Mesodermal cell (in vitro differentiated cells): Measurements from ENCODE around the gene VAT1.

Source experiments
- H3K27ac ChIP-seq: 2 replicates; pipeline ENCODE4 v1.7.0; 2013; ENCODE audit warnings: mild to moderate bottlenecking, low read depth, low read length, moderate library complexity; ENCODE audit not compliant: severe bottlenecking
- H3K36me3 ChIP-seq: 2 replicates; pipeline ENCODE4 v1.7.1; 2013; ENCODE audit warnings: mild to moderate bottlenecking, low read length, moderate library complexity; ENCODE audit not compliant: control insufficient read depth, insufficient read depth
- H3K4me1 ChIP-seq: one replicate; pipeline ENCODE4 v1.7.1; 2013; ENCODE audit warnings: mild to moderate bottlenecking, low read length; ENCODE audit not compliant: insufficient read depth, control insufficient read depth, poor library complexity, severe bottlenecking
- H3K4me3 ChIP-seq: 2 replicates; pipeline ENCODE4 v1.7.0; 2013; ENCODE audit warnings: low read length, control low read depth, mild to moderate bottlenecking; ENCODE audit not compliant: insufficient read depth, poor library complexity, severe bottlenecking; ENCODE audit errors: extremely low read depth
- H3K9me3 ChIP-seq: 2 replicates; pipeline ENCODE4 v1.7.1; 2013; ENCODE audit warnings: mild to moderate bottlenecking, low read length, moderate library complexity; ENCODE audit not compliant: control insufficient read depth
- WGBS, 2 experiments: methylation state at CpG; one replicate each; pipeline ENCODE4 v1.1.5; 2013; ENCODE audit warnings: missing lambda C conversion rate in 2 of 2; ENCODE audit not compliant: insufficient coverage in 2 of 2; 5-methylcytosine and 5-hydroxymethylcytosine counted together

VAT1 gene

GRCh38 chr17:43043307-43043706 is 21.1 kb upstream of the VAT1 start:
- Histone ChIP-seq H3K4me3 (no peak overlapping the region), H3K36me3 (peaks cover 20% of the 10 kb centered on the region), H3K4me1 (no peaks in the 10 kb centered on the region), H3K9me3 (no peaks in the 10 kb centered on the region), H3K27ac (no peak overlapping the region)

DNA sequence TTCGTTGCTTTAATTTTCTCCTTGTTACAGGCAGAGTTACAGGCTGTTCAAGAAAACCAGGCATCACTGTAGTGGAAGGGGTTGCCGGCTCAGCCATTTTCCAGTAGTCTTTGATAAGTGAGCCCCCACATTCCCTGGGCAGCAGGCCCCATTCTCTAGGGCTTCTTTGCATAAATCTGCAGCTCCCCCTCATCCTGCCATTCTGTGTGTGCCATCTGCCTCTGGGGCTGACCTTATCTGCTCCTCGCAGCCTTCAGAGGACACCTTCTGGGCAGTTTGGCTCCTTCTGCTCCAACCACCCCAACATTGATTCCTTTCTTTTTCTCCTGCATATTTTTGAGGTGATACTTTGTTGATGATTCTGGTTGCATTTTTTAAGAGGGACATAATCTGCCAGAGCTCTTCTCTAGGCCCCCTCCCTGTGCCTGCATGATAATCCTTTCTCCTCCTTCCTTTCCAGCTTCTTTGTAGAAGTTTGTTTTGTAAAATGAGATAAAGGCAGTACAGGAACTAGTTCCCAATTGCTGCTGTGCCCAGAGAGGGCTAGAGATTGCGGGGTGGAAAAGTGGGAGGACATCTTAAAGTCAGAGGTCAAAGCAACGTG is 19.9 kb upstream of the VAT1 start:
- WGBS, 2 experiments = 41 to 46% methylated on average over 3 to 4 of the region's 5 CpGs

DNA sequence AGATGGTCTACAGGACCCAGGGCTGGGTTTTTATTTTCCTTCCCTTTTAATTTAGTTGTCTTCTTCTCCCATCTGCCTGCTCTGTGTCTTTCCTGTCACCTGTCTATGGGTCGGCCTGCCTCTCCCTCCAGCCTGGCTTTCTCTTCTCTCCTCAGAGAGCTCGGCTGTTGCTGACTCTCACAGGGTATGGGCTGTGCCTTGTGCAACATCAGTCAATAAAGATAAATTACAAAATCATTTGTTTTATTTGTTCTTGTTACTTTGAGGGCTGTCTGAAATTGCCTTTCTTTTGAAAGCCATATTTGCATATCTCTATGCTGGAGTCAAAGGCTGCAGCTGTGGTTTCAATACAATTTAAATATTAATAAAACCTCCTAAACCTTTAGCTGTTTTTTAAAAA is 18.5 kb upstream of the VAT1 start:
- H3K4me1 ChIP-seq = no peaks in the 10 kb centered on the region
- WGBS, 2 experiments = 50% methylated on average over 1 of the region's 2 CpGs; no CpG with 5 or more reads in 1 of the 2 experiments
- H3K36me3 ChIP-seq = peaks cover 8% of the 10 kb centered on the region
- no peak overlapping the region for H3K4me3 ChIP-seq
- no peak overlapping the region for H3K27ac ChIP-seq
- no peaks in the 10 kb centered on the region for H3K9me3 ChIP-seq

More for the DNA sequence above, 19.9 kb upstream of the VAT1 start:
- Histone ChIP-seq H3K4me1 (no peaks in the 10 kb centered on the region), H3K4me3 (no peak overlapping the region), H3K27ac (no peak overlapping the region), H3K9me3 (no peaks in the 10 kb centered on the region), H3K36me3 (peaks cover 15% of the 10 kb centered on the region)

GRCh38 chr17:43039646-43040045 is 17.5 kb upstream of the VAT1 start:
- H3K36me3 ChIP-seq = no peaks in the 10 kb centered on the region
- no peak overlapping the region for H3K27ac ChIP-seq
- H3K9me3 ChIP-seq = no peaks in the 10 kb centered on the region
- H3K4me1 ChIP-seq = peaks cover 2% of the 10 kb centered on the region
- H3K4me3 ChIP-seq = no peak overlapping the region
- 83 to 88% methylated on average over 1 to 2 of the region's 2 CpGs for WGBS, 2 experiments

- H3K9me3 ChIP-seq = no peaks in the 10 kb centered on the region
- H3K4me1 ChIP-seq = peaks cover 10% of the 10 kb centered on the region
- H3K4me3 ChIP-seq = no peak overlapping the region
- 66 to 80% methylated on average over 2 of the region's 3 CpGs for WGBS, 2 experiments
- peak overlapping the region; percentile 82 for H3K27ac ChIP-seq
- no peaks in the 10 kb centered on the region for H3K36me3 ChIP-seq
Measured at GRCh38 chr17:43034894-43035293, 12.7 kb upstream of the VAT1 start.

DNA sequence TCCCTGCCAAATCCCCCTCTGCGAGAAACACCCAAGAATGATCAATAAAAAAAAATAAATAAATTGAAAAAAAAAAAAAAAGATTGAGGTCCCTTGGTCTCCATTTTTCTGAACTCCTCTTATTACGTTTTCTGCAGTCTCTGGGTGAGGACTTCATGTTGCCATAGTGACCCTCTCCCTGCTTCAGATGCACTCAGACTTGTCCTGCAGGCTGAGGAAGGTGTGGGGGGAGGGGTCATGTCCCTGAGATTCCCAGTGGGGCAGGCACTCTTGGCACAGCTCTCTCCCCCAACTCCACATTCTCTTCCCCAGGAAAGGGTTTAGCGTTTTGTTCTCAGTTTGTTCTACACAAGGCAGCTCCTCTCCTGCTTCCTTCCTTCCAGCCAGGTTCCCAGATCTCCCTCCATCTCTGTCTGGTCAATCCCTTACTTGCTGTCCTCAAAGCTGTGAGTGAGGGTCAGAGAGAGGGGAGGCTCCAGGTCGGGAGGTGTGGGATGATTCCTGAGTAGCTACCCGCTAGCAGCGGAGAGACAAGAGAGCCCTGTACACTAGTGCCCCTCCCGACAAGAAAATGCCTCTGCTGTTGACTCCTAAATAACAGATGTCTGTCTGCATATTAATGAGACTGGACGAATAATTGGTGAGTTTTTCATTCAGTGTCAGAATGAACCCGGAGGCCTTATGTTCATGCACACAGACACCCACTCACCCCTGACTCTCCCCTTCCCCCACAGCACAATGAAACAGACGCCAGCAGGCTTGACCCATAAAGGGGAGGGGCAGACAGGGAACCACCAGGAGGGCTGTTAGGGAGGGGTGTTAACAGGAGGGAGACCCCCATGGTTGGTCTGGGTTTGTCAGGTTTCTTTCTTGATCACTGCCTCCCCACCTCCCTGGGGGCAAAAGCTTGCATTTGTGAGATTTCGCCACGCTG is 12.0 kb upstream of the VAT1 start:
- 18 to 26% methylated on average over 4 to 5 of the region's 12 CpGs for WGBS, 2 experiments
- Histone ChIP-seq H3K9me3 (no peaks in the 10 kb centered on the region), H3K27ac (peak overlapping the region; percentile 82), H3K4me1 (peaks cover 10% of the 10 kb centered on the region), H3K4me3 (no peak overlapping the region), H3K36me3 (no peaks in the 10 kb centered on the region)

GRCh38 chr17:43031666-43032065 is 9.5 kb upstream of the VAT1 start:
- Histone ChIP-seq H3K4me1 (peaks cover 10% of the 10 kb centered on the region), H3K4me3 (no peak overlapping the region), H3K9me3 (no peaks in the 10 kb centered on the region), H3K36me3 (no peaks in the 10 kb centered on the region), H3K27ac (no peak overlapping the region)
- WGBS, 2 experiments = no CpG with 5 or more reads among the region's 3 CpGs

GRCh38 chr17:43030137-43030767 is 8.1 kb upstream of the VAT1 start:
- H3K4me3 ChIP-seq = no peak overlapping the region
- no peaks in the 10 kb centered on the region for H3K9me3 ChIP-seq
- no peaks in the 10 kb centered on the region for H3K36me3 ChIP-seq
- no peak overlapping the region for H3K27ac ChIP-seq
- 92 to 93% methylated on average over 6 of the region's 6 CpGs for WGBS, 2 experiments
- H3K4me1 ChIP-seq = peaks cover 10% of the 10 kb centered on the region

DNA sequence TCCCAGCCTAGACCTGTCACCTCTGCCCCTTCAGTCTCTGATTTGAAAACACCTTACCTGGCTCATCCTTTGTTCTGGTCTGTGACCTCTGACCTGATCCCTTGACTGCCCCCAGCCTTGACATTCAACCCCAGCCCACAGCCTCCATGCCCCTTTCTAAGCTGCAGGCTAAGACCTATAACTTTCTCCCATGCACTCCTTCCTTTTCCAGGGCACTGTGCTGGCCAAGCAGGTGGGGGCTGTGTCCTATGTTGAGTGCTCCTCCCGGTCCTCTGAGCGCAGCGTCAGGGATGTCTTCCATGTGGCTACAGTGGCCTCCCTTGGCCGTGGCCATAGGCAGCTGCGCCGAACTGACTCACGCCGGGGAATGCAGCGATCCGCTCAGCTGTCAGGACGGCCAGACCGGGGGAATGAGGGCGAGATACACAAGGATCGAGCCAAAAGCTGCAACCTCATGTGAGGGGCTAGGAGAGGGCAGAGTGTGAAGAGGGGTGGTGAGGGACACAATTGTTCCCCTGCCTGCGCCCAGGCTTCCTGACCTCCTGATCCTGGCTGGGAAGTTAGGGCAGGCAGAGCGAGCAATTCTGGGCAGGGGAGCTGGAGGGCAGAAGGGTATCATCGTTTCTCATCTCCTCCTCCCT is 6.2 kb upstream of the VAT1 start:
- H3K9me3 ChIP-seq = no peaks in the 10 kb centered on the region
- no peak overlapping the region for H3K4me3 ChIP-seq
- no peak overlapping the region for H3K27ac ChIP-seq
- H3K4me1 ChIP-seq = no peaks in the 10 kb centered on the region
- no peaks in the 10 kb centered on the region for H3K36me3 ChIP-seq
- 88 to 93% methylated on average over 15 of the region's 17 CpGs for WGBS, 2 experiments

DNA sequence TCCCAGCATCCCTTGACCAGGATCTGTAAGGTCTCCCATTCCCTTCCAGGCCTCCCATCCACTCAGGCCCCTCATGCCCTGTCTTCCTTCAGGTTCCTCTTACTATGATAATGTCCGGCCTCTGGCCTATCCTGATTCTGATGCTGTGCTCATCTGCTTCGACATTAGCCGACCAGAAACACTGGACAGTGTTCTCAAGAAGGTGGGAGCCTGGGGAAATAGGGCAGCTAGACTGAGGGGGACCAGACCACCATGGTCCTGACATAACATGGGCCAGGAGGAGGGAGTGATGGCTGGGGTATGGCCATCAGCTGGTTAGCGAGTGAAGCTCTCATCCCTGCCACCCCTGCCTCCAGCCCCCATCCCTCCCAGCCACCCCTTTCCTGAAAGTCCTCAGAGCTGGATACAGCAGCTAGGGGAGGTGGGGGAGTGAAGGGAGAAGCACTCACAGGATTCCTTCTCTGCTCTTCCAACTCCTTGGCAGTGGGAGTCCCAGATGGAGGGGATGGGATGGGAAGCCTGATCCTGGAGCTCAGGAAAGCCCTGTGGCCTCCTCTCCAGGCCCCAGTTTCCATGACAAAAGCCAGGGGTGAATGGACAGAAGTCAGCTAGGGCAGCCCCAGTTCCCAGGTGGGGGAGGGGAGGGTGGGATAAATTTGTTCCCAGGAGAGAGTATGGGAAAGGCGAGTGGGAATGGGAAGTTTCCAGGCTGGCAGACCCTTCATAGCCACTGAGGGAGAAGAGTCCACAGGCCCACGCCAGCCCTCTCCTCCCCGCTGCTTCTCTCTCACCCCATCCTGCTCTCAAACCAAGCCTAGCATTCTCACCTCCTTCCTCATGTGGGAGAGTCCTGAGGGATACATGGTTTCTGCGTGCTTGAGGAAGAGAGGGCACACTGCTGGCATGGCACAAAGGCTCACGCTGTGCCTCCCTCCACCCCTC is 5.2 kb upstream of the VAT1 start:
- Histone ChIP-seq H3K4me3 (no peak overlapping the region), H3K36me3 (no peaks in the 10 kb centered on the region), H3K4me1 (no peaks in the 10 kb centered on the region), H3K9me3 (no peaks in the 10 kb centered on the region), H3K27ac (no peak overlapping the region)
- 89% methylated on average over 3 of the region's 9 CpGs; no CpG with 5 or more reads in 1 of the 2 experiments for WGBS, 2 experiments
